Astrocyte (in vitro differentiated cells and primary cell): Measurements from ENCODE around the gene VEGFD. TPM values are rescaled to one million over a fixed set of nuclear protein-coding genes. Genes with fewer than 3 reads are reported as not detected.

Experiments used
- DNase-seq: peaks from one replicate; pipeline ENCODE4 v3.0.0-alpha.2; 2010; ENCODE audit warnings: low read depth
- FAIRE-seq: peaks from 2 replicates; lab custom pipeline; 2011; peaks lifted over from hg19 to GRCh38; lab: Jason Lieb, UNC
- H2AFZ ChIP-seq: 2 replicates; pipeline ENCODE4 v1.6.0; 2012; ENCODE audit warnings: low read depth, low read length, inconsistent platforms
- H3K27ac ChIP-seq: 2 replicates; pipeline ENCODE4 v1.5.1; 2011; ENCODE audit warnings: low read depth, low read length, inconsistent platforms
- H3K27me3 ChIP-seq: 2 replicates; pipeline ENCODE4 v1.6.0; 2011; ENCODE audit warnings: low read length, inconsistent platforms; ENCODE audit not compliant: insufficient read depth
- H3K36me3 ChIP-seq: 2 replicates; pipeline ENCODE4 v1.5.1; 2011; ENCODE audit warnings: low read length, inconsistent platforms; ENCODE audit not compliant: insufficient read depth
- H3K4me1 ChIP-seq: 2 replicates; pipeline ENCODE4 v1.5.1; 2011; ENCODE audit warnings: low read length, inconsistent platforms; ENCODE audit not compliant: insufficient read depth
- H3K4me2 ChIP-seq: 2 replicates; pipeline ENCODE4 v1.6.0; 2012; ENCODE audit warnings: low read length, inconsistent platforms
- H3K4me3 ChIP-seq: 2 replicates; pipeline ENCODE4 v1.5.1; 2011; ENCODE audit warnings: low read depth, mild to moderate bottlenecking, low read length, inconsistent platforms; ENCODE audit not compliant: insufficient read depth
- H3K79me2 ChIP-seq: 2 replicates; pipeline ENCODE4 v1.6.0; 2012; ENCODE audit warnings: mild to moderate bottlenecking, low read length, inconsistent platforms; ENCODE audit not compliant: insufficient read depth
- H3K9ac ChIP-seq: 2 replicates; pipeline ENCODE4 v1.6.0; 2012; ENCODE audit warnings: mild to moderate bottlenecking, low read length, inconsistent platforms
- H3K9me3 ChIP-seq: 2 replicates; pipeline ENCODE4 v1.5.1; 2012; ENCODE audit warnings: low read depth, mild to moderate bottlenecking, low read length, inconsistent platforms; ENCODE audit not compliant: insufficient read depth
- H4K20me1 ChIP-seq: 2 replicates; pipeline ENCODE4 v1.6.0; 2012; ENCODE audit warnings: low read length, inconsistent platforms; ENCODE audit not compliant: insufficient read depth
- H3K27ac Mint-ChIP-seq: one replicate; pipeline ENCODE4 v1.8.0; 2021; ENCODE audit warnings: mild to moderate bottlenecking, mixed read lengths; ENCODE audit not compliant: unreplicated experiment
- H3K27me3 Mint-ChIP-seq: one replicate; pipeline ENCODE4 v1.8.0; 2021; ENCODE audit warnings: low read depth, mixed read lengths; ENCODE audit not compliant: unreplicated experiment
- H3K36me3 Mint-ChIP-seq: one replicate; pipeline ENCODE4 v1.8.0; 2021; ENCODE audit warnings: low read depth, mixed read lengths; ENCODE audit not compliant: unreplicated experiment
- H3K4me1 Mint-ChIP-seq: one replicate; pipeline ENCODE4 v1.8.0; 2021; ENCODE audit warnings: low read depth, mixed read lengths; ENCODE audit not compliant: unreplicated experiment
- H3K4me3 Mint-ChIP-seq: one replicate; pipeline ENCODE4 v1.8.0; 2021; ENCODE audit warnings: mild to moderate bottlenecking, moderate library complexity, mixed read lengths; ENCODE audit not compliant: unreplicated experiment
- H3K9me3 Mint-ChIP-seq: one replicate; pipeline ENCODE4 v1.8.0; 2021; ENCODE audit warnings: mild to moderate bottlenecking, mixed read lengths; ENCODE audit not compliant: unreplicated experiment
- EZH2 ChIP-seq: IDR thresholded peaks from 2 replicates; pipeline ENCODE4 v1.6.1; 2012; ENCODE audit warnings: mild to moderate bottlenecking, low read length, inconsistent platforms; ENCODE audit not compliant: insufficient read depth
- total RNA-seq: library from RNA; stranded (reverse); gene quantifications from 2 replicates; pipeline ENCODE4 v1.2.1, GENCODE V29; 2021
- TF ChIP-seq, protein P1 (sequence below): IDR thresholded peaks from 2 replicates; pipeline ENCODE4 v1.5.1; 2011; ENCODE audit warnings: low read depth, mild to moderate bottlenecking, inconsistent platforms, low read length, moderate library complexity; ENCODE audit not compliant: insufficient read depth

The VEGFD gene
- total RNA-seq, 1 donor from 2014 or later = not detected

DNA sequence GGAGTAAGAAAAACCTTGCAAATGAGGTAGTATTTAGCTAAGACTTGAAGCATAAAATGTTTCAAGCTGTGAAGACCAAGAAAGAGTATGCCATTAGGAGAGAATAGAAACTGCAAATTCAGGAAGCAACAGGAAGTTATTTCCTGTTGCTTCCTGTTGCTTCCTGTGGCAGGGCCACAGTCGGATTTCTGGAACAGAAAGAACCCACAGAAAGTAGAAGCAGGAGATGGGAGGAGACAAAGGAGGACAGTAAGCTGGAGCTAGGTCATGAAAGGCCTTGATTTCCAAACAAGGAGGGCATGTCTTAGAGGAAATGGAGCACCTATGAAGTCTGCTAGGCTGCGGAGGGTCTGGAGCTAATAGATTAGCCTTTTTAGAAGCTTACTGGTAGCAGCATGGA lies 86.0 kb downstream of the VEGFD start:
- DNase-seq (no peak), FAIRE-seq (no peak)
- no peaks in the 10 kb centered on the region for H3K27me3 ChIP-seq
- no peak overlapping the region for H2AFZ ChIP-seq
- no peaks in the 10 kb centered on the region for H3K9me3 Mint-ChIP-seq
- H3K4me2 ChIP-seq = no peak overlapping the region
- H3K27me3 Mint-ChIP-seq = no peaks in the 10 kb centered on the region
- H3K36me3 Mint-ChIP-seq = no peaks in the 10 kb centered on the region
- H3K9me3 ChIP-seq = no peaks in the 10 kb centered on the region
- no peak overlapping the region for H3K27ac Mint-ChIP-seq
- H3K9ac ChIP-seq = no peak overlapping the region
- no peak overlapping the region for H3K4me3 Mint-ChIP-seq
- H3K4me1 Mint-ChIP-seq = no peaks in the 10 kb centered on the region
- H3K27ac ChIP-seq = no peak overlapping the region
- no peaks in the 10 kb centered on the region for H3K79me2 ChIP-seq
- no peak for TF ChIP-seq EZH2
- TF ChIP-seq, protein P1, sequence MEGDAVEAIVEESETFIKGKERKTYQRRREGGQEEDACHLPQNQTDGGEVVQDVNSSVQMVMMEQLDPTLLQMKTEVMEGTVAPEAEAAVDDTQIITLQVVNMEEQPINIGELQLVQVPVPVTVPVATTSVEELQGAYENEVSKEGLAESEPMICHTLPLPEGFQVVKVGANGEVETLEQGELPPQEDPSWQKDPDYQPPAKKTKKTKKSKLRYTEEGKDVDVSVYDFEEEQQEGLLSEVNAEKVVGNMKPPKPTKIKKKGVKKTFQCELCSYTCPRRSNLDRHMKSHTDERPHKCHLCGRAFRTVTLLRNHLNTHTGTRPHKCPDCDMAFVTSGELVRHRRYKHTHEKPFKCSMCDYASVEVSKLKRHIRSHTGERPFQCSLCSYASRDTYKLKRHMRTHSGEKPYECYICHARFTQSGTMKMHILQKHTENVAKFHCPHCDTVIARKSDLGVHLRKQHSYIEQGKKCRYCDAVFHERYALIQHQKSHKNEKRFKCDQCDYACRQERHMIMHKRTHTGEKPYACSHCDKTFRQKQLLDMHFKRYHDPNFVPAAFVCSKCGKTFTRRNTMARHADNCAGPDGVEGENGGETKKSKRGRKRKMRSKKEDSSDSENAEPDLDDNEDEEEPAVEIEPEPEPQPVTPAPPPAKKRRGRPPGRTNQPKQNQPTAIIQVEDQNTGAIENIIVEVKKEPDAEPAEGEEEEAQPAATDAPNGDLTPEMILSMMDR = no peak
- H3K4me1 ChIP-seq = no peaks in the 10 kb centered on the region
- no peaks in the 10 kb centered on the region for H4K20me1 ChIP-seq
- H3K4me3 ChIP-seq = no peak overlapping the region
- H3K36me3 ChIP-seq = no peaks in the 10 kb centered on the region

Other genes with a start within 250 kb of the VEGFD start
- gene ASB9, start 114.3 kb downstream of the VEGFD start, total RNA-seq = 0.27 TPM in 1 of 2 replicates, not detected in the other
- not detected in 2 replicates for gene ASB11, start 68.8 kb downstream of the VEGFD start, total RNA-seq
- 11.8 and 14.0 TPM in 2 replicates for gene PIGA, start 48.9 kb downstream of the VEGFD start, total RNA-seq
- gene PIR, start 108.9 kb upstream of the VEGFD start, total RNA-seq = 5.0 and 5.5 TPM in 2 replicates
- gene BMX, start 116.4 kb upstream of the VEGFD start, total RNA-seq = not detected in 2 replicates
- not detected in 2 replicates for gene ACE2, start 216.5 kb upstream of the VEGFD start, total RNA-seq